Measurements from ENCODE around the gene CASKIN2. TPM values are rescaled to one million over a fixed set of nuclear protein-coding genes. Genes with fewer than 3 reads are reported as not detected.

CASKIN2 gene
- total RNA-seq, 6 experiments from 2014 or later: 17.5 to 25.3 (median 21.5) TPM

- Mint-ChIP-seq H3K4me1 (ENCODE audit: low read depth) (peaks cover 14% of the 10 kb centered on the region), H3K27ac (no peak overlapping the region)
- DNase-seq: no peak
These were observed 34.8 kb upstream of the CASKIN2 start for GRCh38 chr17:75550139-75550465.

GRCh38 chr17:75549246-75550138 is 34.2 kb upstream of the CASKIN2 start:
- H3K9me3 Mint-ChIP-seq: no peaks in the 10 kb centered on the region
- H3K36me3 Mint-ChIP-seq (ENCODE audit: low read depth): no peaks in the 10 kb centered on the region
- H3K27me3 Mint-ChIP-seq (ENCODE audit: insufficient read depth): peaks cover 21% of the 10 kb centered on the region
- no peak overlapping the region for H3K27ac Mint-ChIP-seq
- DNase-seq: no peak
- no peak for TF ChIP-seq CTCF (IDR thresholded peaks at IDR 0.05)
- peaks cover 14% of the 10 kb centered on the region for H3K4me1 Mint-ChIP-seq (ENCODE audit: low read depth)
- H3K4me3 Mint-ChIP-seq: no peak overlapping the region

More at GRCh38 chr17:75550139-75550465, 34.8 kb upstream of the CASKIN2 start:
- peaks cover 20% of the 10 kb centered on the region for H3K27me3 Mint-ChIP-seq (ENCODE audit: insufficient read depth)
- no peaks in the 10 kb centered on the region for H3K36me3 Mint-ChIP-seq (ENCODE audit: low read depth)
- H3K9me3 Mint-ChIP-seq: no peaks in the 10 kb centered on the region
- H3K4me3 Mint-ChIP-seq: no peak overlapping the region
- TF ChIP-seq CTCF (IDR thresholded peaks at IDR 0.05): no peak

GRCh38 chr17:75548813-75549212 is 33.5 kb upstream of the CASKIN2 start:
- TF ChIP-seq CTCF (IDR thresholded peaks at IDR 0.05): no peak
- H3K27me3 Mint-ChIP-seq (ENCODE audit: insufficient read depth): peaks cover 26% of the 10 kb centered on the region
- no peaks in the 10 kb centered on the region for H3K9me3 Mint-ChIP-seq
- no peaks in the 10 kb centered on the region for H3K36me3 Mint-ChIP-seq (ENCODE audit: low read depth)
- peaks cover 14% of the 10 kb centered on the region for H3K4me1 Mint-ChIP-seq (ENCODE audit: low read depth)
- no peak for DNase-seq
- no peak overlapping the region for H3K4me3 Mint-ChIP-seq
- no peak overlapping the region for H3K27ac Mint-ChIP-seq

- Mint-ChIP-seq H3K4me1 (ENCODE audit: low read depth) (no peaks in the 10 kb centered on the region), H3K27ac (no peak overlapping the region), H3K4me3 (no peak overlapping the region), H3K27me3 (ENCODE audit: insufficient read depth) (peaks cover 33% of the 10 kb centered on the region), H3K36me3 (ENCODE audit: low read depth) (no peaks in the 10 kb centered on the region), H3K9me3 (no peaks in the 10 kb centered on the region)
- no peak for DNase-seq
- TF ChIP-seq CTCF (IDR thresholded peaks at IDR 0.05): no peak
These were observed 31.8 kb upstream of the CASKIN2 start for GRCh38 chr17:75547091-75547490.

GRCh38 chr17:75546181-75546580 is 30.8 kb upstream of the CASKIN2 start:
- Mint-ChIP-seq H3K4me1 (ENCODE audit: low read depth) (no peaks in the 10 kb centered on the region), H3K27me3 (ENCODE audit: insufficient read depth) (peaks cover 36% of the 10 kb centered on the region), H3K9me3 (no peaks in the 10 kb centered on the region), H3K27ac (no peak overlapping the region), H3K4me3 (no peak overlapping the region), H3K36me3 (ENCODE audit: low read depth) (no peaks in the 10 kb centered on the region)
- no peak for TF ChIP-seq CTCF (IDR thresholded peaks at IDR 0.05)
- DNase-seq: no peak

Data from HFFc6 (cell line).